ENCODE results near the gene TAMALIN. TPM values are rescaled to one million over a fixed set of nuclear protein-coding genes. Genes with fewer than 3 reads are reported as not detected.
A peak's percentile ranks its signal among the peaks of the same experiment; 100 is the strongest.

TAMALIN gene
- total and polyA plus RNA-seq, 2 experiments from 2014 or later: 8.0 to 9.9 TPM

- Histone ChIP-seq H3K9me2 (replicated peaks; ENCODE audit: insufficient read depth) (no peaks in the 10 kb centered on the region), H4K20me1 (ENCODE audit: insufficient read depth, poor library complexity, severe bottlenecking) (peaks cover 6% of the 10 kb centered on the region), H3K9me3 (ENCODE audit: low read depth) (no peaks in the 10 kb centered on the region), H3K27me3 (no peaks in the 10 kb centered on the region), H3K27ac (peak overlapping the region; percentile 69), H3K36me3 (replicated peaks; ENCODE audit: insufficient read depth, low read depth) (no peaks in the 10 kb centered on the region), H3K4me3 (no peak overlapping the region), H3K4me1 (ENCODE audit: insufficient read depth) (peaks cover 62% of the 10 kb centered on the region), H3K79me2 (peaks cover 76% of the 10 kb centered on the region), H3K4me2 (peak overlapping the region; percentile 44), H2AFZ (no peak overlapping the region)
- DNase-seq (ENCODE audit: low spot score): peak; percentile 37
- TF ChIP-seq, protein P1, sequence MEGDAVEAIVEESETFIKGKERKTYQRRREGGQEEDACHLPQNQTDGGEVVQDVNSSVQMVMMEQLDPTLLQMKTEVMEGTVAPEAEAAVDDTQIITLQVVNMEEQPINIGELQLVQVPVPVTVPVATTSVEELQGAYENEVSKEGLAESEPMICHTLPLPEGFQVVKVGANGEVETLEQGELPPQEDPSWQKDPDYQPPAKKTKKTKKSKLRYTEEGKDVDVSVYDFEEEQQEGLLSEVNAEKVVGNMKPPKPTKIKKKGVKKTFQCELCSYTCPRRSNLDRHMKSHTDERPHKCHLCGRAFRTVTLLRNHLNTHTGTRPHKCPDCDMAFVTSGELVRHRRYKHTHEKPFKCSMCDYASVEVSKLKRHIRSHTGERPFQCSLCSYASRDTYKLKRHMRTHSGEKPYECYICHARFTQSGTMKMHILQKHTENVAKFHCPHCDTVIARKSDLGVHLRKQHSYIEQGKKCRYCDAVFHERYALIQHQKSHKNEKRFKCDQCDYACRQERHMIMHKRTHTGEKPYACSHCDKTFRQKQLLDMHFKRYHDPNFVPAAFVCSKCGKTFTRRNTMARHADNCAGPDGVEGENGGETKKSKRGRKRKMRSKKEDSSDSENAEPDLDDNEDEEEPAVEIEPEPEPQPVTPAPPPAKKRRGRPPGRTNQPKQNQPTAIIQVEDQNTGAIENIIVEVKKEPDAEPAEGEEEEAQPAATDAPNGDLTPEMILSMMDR (IDR thresholded peaks at IDR 0.05; ENCODE audit: poor library complexity): no peak
- no peak for TF ChIP-seq EZH2phosphoT487 (IDR thresholded peaks at IDR 0.05; ENCODE audit: low read depth, severe bottlenecking, unreplicated experiment)
- WGBS (ENCODE audit: low lambda C conversion rate, missing lambda C conversion rate): 34% methylated on average over 9 of the region's 9 CpGs
Observed at GRCh38 chr12:51972849-51973273, 33.9 kb upstream of the TAMALIN start.

- Histone ChIP-seq H3K4me3 (no peak overlapping the region), H3K4me1 (ENCODE audit: insufficient read depth) (peaks cover 63% of the 10 kb centered on the region), H3K9me3 (ENCODE audit: low read depth) (no peaks in the 10 kb centered on the region), H4K20me1 (ENCODE audit: insufficient read depth, poor library complexity, severe bottlenecking) (peaks cover 6% of the 10 kb centered on the region), H2AFZ (no peak overlapping the region), H3K36me3 (replicated peaks; ENCODE audit: insufficient read depth, low read depth) (no peaks in the 10 kb centered on the region), H3K9me2 (replicated peaks; ENCODE audit: insufficient read depth) (no peaks in the 10 kb centered on the region), H3K4me2 (peak overlapping the region; percentile 44), H3K27ac (peak overlapping the region; percentile 69), H3K79me2 (peaks cover 75% of the 10 kb centered on the region), H3K27me3 (no peaks in the 10 kb centered on the region)
- no peak for DNase-seq (ENCODE audit: low spot score)
- WGBS (ENCODE audit: low lambda C conversion rate, missing lambda C conversion rate): 82% methylated on average over 4 of the region's 4 CpGs
- TF ChIP-seq EZH2 (IDR thresholded peaks at IDR 0.05; ENCODE audit: borderline replicate concordance) (no peak), EZH2phosphoT487 (IDR thresholded peaks at IDR 0.05; ENCODE audit: low read depth, severe bottlenecking, unreplicated experiment) (no peak)
- TF ChIP-seq, protein P1 (IDR thresholded peaks at IDR 0.05; ENCODE audit: poor library complexity): no peak
Observed at GRCh38 chr12:51973560-51973959, 33.2 kb upstream of the TAMALIN start.

DNA sequence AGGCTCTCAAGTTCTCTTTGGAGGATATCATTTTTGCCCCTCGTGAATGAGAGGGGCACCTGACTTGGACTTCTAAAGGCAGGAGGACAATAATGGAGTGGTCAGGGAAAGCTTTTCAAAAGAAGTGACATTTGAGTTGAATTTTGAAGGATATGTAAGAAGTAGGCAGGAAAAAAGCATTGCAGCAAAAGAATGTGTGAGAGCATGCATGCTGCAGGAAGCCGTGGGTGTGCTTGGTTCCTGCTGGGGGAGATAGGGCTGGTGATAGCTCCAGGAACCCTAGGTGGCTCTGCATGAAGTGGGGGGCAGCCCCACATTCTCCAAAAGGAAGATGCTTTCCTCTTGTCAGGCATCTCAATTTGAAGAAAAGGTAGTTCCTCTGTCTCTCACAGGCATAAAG lies 32.1 kb upstream of the TAMALIN start:
- no peak overlapping the region for H2AFZ ChIP-seq
- peaks cover 65% of the 10 kb centered on the region for H3K4me1 ChIP-seq (ENCODE audit: insufficient read depth)
- 63% methylated on average over 2 of the region's 2 CpGs for WGBS (ENCODE audit: low lambda C conversion rate, missing lambda C conversion rate)
- no peak overlapping the region for H3K27ac ChIP-seq
- no peak overlapping the region for H3K4me2 ChIP-seq
- H3K9me3 ChIP-seq (ENCODE audit: low read depth): no peaks in the 10 kb centered on the region
- H3K79me2 ChIP-seq: peaks cover 64% of the 10 kb centered on the region
- no peaks in the 10 kb centered on the region for H3K36me3 ChIP-seq (replicated peaks; ENCODE audit: insufficient read depth, low read depth)
- no peaks in the 10 kb centered on the region for H3K9me2 ChIP-seq (replicated peaks; ENCODE audit: insufficient read depth)
- no peak for DNase-seq (ENCODE audit: low spot score)
- peaks cover 6% of the 10 kb centered on the region for H4K20me1 ChIP-seq (ENCODE audit: insufficient read depth, poor library complexity, severe bottlenecking)
- H3K27me3 ChIP-seq: no peaks in the 10 kb centered on the region
- TF ChIP-seq, protein P1 (IDR thresholded peaks at IDR 0.05; ENCODE audit: poor library complexity): no peak
- TF ChIP-seq EZH2 (IDR thresholded peaks at IDR 0.05; ENCODE audit: borderline replicate concordance) (no peak), EZH2phosphoT487 (IDR thresholded peaks at IDR 0.05; ENCODE audit: low read depth, severe bottlenecking, unreplicated experiment) (no peak)
- no peak overlapping the region for H3K4me3 ChIP-seq

GRCh38 chr12:51975196-51975595 lies 31.6 kb upstream of the TAMALIN start:
- WGBS (ENCODE audit: low lambda C conversion rate, missing lambda C conversion rate): 95% methylated on average over 8 of the region's 8 CpGs
- H4K20me1 ChIP-seq (ENCODE audit: insufficient read depth, poor library complexity, severe bottlenecking): peaks cover 6% of the 10 kb centered on the region
- H3K79me2 ChIP-seq: peaks cover 59% of the 10 kb centered on the region
- no peak overlapping the region for H2AFZ ChIP-seq
- H3K4me2 ChIP-seq: no peak overlapping the region
- H3K36me3 ChIP-seq (replicated peaks; ENCODE audit: insufficient read depth, low read depth): no peaks in the 10 kb centered on the region
- H3K27ac ChIP-seq: no peak overlapping the region
- H3K9me3 ChIP-seq (ENCODE audit: low read depth): no peaks in the 10 kb centered on the region
- H3K27me3 ChIP-seq: no peaks in the 10 kb centered on the region
- DNase-seq (ENCODE audit: low spot score): no peak
- no peak overlapping the region for H3K4me3 ChIP-seq
- peaks cover 68% of the 10 kb centered on the region for H3K4me1 ChIP-seq (ENCODE audit: insufficient read depth)
- TF ChIP-seq EZH2phosphoT487 (IDR thresholded peaks at IDR 0.05; ENCODE audit: low read depth, severe bottlenecking, unreplicated experiment) (no peak), EZH2 (IDR thresholded peaks at IDR 0.05; ENCODE audit: borderline replicate concordance) (no peak)
- TF ChIP-seq, protein P1 (IDR thresholded peaks at IDR 0.05; ENCODE audit: poor library complexity): no peak
- H3K9me2 ChIP-seq (replicated peaks; ENCODE audit: insufficient read depth): no peaks in the 10 kb centered on the region
